K562 (cell line): ENCODE measurements around the gene ZMYND19. TPM values are rescaled to one million over a fixed set of nuclear protein-coding genes. Genes with fewer than 3 reads are reported as not detected.

Experiments used
- ARID3B ChIP-seq: fragments of 250-450 bp; sonication (Bioruptor Pico); IDR thresholded peaks from 2 replicates; pipeline ENCODE4 v1.4.0; 2020; ENCODE audit warnings: borderline replicate concordance
- BRF1 ChIP-seq: IDR thresholded peaks from 3 replicates; pipeline ENCODE4 v1.6.1; 2011; ENCODE audit warnings: borderline replicate concordance, mild to moderate bottlenecking; ENCODE audit not compliant: insufficient read length; ENCODE audit errors: extremely low read depth
- CUX1 ChIP-seq: fragments of 200-800 bp; sonication (Bioruptor generic); IDR thresholded peaks from 2 replicates; pipeline ENCODE4 v1.6.1; 2016; ENCODE audit warnings: missing genetic modification characterization, missing compliant biosample characterization
- E2F1 ChIP-seq: sonication (generic); formaldehyde crosslinking; IDR thresholded peaks from 2 replicates; pipeline ENCODE4 v1.8.1; 2023; ENCODE audit warnings: mild to moderate bottlenecking, missing genetic modification reagents, moderate library complexity
- E4F1 ChIP-seq: fragments of 250-450 bp; sonication (Bioruptor Pico); IDR thresholded peaks from 2 replicates; pipeline ENCODE4 v1.5.0; 2021; ENCODE audit warnings: mild to moderate bottlenecking, borderline replicate concordance
- ELF1 ChIP-seq: fragments of 200-800 bp; sonication (Bioruptor generic); IDR thresholded peaks from 2 replicates; pipeline ENCODE4 v1.6.1; 2016; ENCODE audit warnings: missing genetic modification characterization, missing compliant biosample characterization
- ELK3 ChIP-seq: fragments of 450-650 bp; formaldehyde crosslinking; IDR thresholded peaks from 2 replicates; pipeline ENCODE4 v1.4.0; 2020; ENCODE audit warnings: mild to moderate bottlenecking
- FOXA1 ChIP-seq: fragments of 450-650 bp; IDR thresholded peaks from 2 replicates; pipeline ENCODE4 v1.6.1; 2016; ENCODE audit warnings: mild to moderate bottlenecking, borderline replicate concordance
- FUS ChIP-seq: fragments of 200-400 bp; formaldehyde crosslinking; optimal IDR thresholded peaks from 2 replicates; pipeline ENCODE3; 2017; ENCODE audit warnings: low read depth, low read length
- MCM7 ChIP-seq, 2 experiments: fragments of 450-650 bp; IDR thresholded peaks; 2 replicates each; pipeline ENCODE4 v1.6.1; 2016 to 2018
- MEIS2 ChIP-seq: fragments of 450-650 bp; IDR thresholded peaks from 2 replicates; pipeline ENCODE4 v1.6.1; 2014; ENCODE audit warnings: mild to moderate bottlenecking; ENCODE audit not compliant: partially characterized antibody
- PHF8 ChIP-seq: fragments of 200-600 bp; sonication (generic); IDR thresholded peaks from 2 replicates; pipeline ENCODE4 v1.6.1; 2012; ENCODE audit warnings: mixed run types, mild to moderate bottlenecking, inconsistent platforms, low read length, moderate library complexity, borderline replicate concordance
- SNRNP70 ChIP-seq: fragments of 200-400 bp; formaldehyde crosslinking; optimal IDR thresholded peaks from 2 replicates; pipeline ENCODE3; 2017; ENCODE audit warnings: low read depth, low read length
- ZNF134 ChIP-seq: fragments of 250-450 bp; sonication (Bioruptor Pico); conservative IDR thresholded peaks from 2 replicates; pipeline ENCODE4 v1.4.0; 2020
- polyA plus RNA-seq, 8 experiments: library from polyadenylated mRNA; depleted of rRNA in 4 of 8; stranded (reverse) in 5 of 8; unstranded in 3 of 8; fragments of >200 nt; fragmentation: Nextera tagmentation in 2 of 8; fragmentation: Illumina TruSeq in 1 of 8; extraction: Ambion mirVana in 2 of 8; extraction: Trizol in 1 of 8; gene quantifications; 2 replicates each; pipeline versions ENCODE4 v1.2.1 to v1.2.3, GENCODE V29; 2011 to 2014; ENCODE audit warnings: inconsistent platforms in 1 of 8, missing spikeins in 1 of 8
- total RNA-seq, 7 experiments: library from RNA; depleted of rRNA in 6 of 7; stranded (reverse); fragments of >200 nt in 6 of 7; fragmentation: Illumina TruSeq in 2 of 7; extraction: Trizol in 2 of 7; gene quantifications; 2 replicates each; pipeline versions ENCODE4 v1.2.1 to v1.2.3, GENCODE V29; 2011 to 2021; ENCODE audit warnings: low replicate concordance in 1 of 7

Gene ZMYND19
- total and polyA plus RNA-seq, 9 of the 15 experiments (the other 6 are each of a cell fraction or from before 2014, with no cell fraction given) = 1.0 to 86.7 (median 44.0) TPM

- no peak for TF ChIP-seq BRF1
- no peak for TF ChIP-seq ARID3B (CRISPR knock-in tag)
- peak; percentile 44; the same call in 1 of the 2 replicates for TF ChIP-seq ELK3 (CRISPR knock-in tag)
- TF ChIP-seq ZNF134 (CRISPR knock-in tag) = 0 out of 2 replicates have a peak, but pooled peaks have one; percentile 18
- no peak for TF ChIP-seq CUX1 (CRISPR knock-in tag)
- no peak for TF ChIP-seq FOXA1
- TF ChIP-seq FUS = no peak
- peak; percentile 79 for TF ChIP-seq ELF1
- TF ChIP-seq MCM7 (IDR thresholded peaks at IDR 0.05) = peak in 1 of 2 experiments; percentile 85; a peak in 1 of 4 replicates
- peak; percentile 27; the same call in 1 of the 2 replicates for TF ChIP-seq E2F1 (CRISPR knock-in tag)
- peak; percentile 47; the same call in 1 of the 2 replicates for TF ChIP-seq E4F1
- no peak for TF ChIP-seq SNRNP70
- TF ChIP-seq MEIS2 = peak; percentile 98
- TF ChIP-seq PHF8 = peak; percentile 93; the same call in 1 of the 2 replicates
These were observed 28.1 kb upstream of the ZMYND19 start, which contains the start of gene EHMT1 (continued) for GRCh38 chr9:137618105-137619067.
